SHP77 treated with DMSO at 0.1 percent for 48 hours (cell line): ENCODE measurements around the gene NUMA1.

Experiments
- DNase-seq: peaks from one replicate; lab custom pipeline; 2025; lab: John Stamatoyannopoulos, UW

NUMA1 gene

GRCh38 chr11:72102946-72103753 lies 22.8 kb upstream of the NUMA1 start, which contains the start of gene LAMTOR1:
TSS of gene LAMTOR1 (minus strand) at chr11:72103297. CDS start at chr11:72103224, 73 bp downstream.
- DNase-seq: peak; percentile 99

- no peak for DNase-seq
These were observed 22.2 kb upstream of the NUMA1 start for GRCh38 chr11:72102631-72102945.

GRCh38 chr11:72102162-72102561 lies 21.8 kb upstream of the NUMA1 start:
- DNase-seq: no peak

DNA sequence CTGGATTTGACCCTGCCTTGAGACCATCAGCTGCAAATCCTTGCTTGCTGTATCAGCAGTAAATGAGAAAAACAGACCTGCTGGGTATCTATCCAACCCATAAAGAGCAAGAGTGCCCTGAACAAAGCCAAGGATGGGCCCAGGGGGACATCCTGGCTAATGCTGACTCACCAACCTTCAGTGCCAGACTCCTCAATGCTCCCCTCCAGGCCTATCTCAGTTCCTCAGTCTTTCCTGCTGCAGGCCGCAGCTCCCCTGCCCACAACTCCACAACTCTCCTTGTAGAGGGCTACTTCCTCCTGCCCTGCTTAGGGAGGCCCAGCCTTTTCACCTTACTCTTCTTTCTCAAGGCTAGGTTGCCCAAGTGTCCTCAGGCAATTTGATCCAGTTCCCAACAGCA lies 20.1 kb upstream of the NUMA1 start:
- no peak for DNase-seq

DNA sequence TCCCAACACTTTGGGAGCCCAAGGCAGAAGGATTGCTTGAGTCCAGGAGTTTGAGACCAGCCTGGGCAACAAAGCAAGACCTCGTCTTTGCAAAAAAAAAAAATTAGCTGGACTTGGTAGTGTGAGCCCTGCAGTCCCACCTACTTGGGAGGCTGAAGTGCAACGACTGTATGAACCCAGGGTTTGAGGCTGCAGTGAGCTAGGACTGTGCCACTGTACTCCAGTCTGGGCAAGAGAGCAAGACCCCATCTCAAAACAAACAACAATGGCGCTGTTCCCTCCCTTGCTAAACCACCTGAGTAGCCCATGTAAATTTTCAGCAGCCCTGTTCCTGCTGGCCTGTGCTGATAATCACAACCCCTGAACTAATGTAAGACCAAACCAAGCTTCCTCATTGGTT lies 19.7 kb upstream of the NUMA1 start:
- no peak for DNase-seq

GRCh38 chr11:72098741-72099140 lies 18.4 kb upstream of the NUMA1 start:
- no peak for DNase-seq

- no peak for DNase-seq
These were observed 10.9 kb upstream of the NUMA1 start for GRCh38 chr11:72091292-72091691.

DNA sequence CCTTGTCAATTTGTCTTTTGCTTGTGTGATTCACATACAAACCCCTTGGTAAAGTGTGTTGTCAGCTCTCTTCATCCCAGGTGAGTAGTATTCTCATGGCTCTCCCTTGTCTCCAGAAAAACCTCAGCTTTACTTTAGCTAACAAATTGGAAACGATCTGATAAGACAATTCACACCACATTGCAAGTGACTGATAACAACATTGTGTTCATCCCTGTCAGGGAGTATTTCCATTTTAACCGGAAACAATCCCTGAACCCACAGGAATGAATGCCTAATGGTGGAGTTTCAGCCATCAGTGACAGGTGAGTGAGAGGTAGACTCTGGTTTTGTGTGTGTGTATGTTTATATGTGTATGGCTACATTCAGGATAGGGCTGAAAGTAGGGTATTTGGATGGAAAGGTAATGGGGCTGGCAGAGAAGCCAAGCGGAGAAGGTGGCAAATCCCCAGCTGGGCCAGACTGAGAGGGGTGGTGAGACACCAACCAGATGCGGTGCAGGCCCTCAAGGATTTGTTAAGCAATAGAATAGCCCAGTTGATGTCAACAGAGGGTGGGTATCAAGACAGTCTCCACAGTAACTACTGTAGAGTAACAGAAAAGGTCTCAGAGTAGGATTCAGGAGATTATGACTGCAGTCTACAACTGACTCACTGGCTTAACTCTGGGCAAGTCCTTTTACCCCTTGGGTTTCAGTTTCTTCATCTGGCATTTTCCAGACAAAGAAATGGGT lies 7.9 kb upstream of the NUMA1 start:
- DNase-seq: no peak

GRCh38 chr11:72085621-72086351 lies 5.4 kb upstream of the NUMA1 start:
- no peak for DNase-seq

DNA sequence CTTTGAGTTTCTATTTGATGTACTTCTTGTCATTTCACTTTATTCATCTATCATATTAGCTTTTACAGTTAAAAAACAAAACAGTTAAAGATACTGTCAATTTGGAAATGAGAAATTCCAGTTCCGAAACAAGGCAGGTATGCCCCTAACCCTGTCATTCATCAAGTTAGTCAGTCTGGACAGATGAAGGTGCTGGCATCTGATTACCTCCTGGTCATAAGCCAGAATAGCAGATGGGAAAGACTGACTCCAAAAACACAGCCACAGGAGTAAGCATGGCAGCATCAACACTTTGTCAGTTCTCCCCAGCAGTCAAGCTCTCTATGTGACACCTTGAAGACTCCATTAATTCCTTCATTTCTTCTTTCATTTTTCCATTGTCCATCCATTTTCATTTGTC lies 4.6 kb upstream of the NUMA1 start:
- DNase-seq: no peak

GRCh38 chr11:72084076-72084475 lies 3.7 kb upstream of the NUMA1 start:
- DNase-seq: no peak

GRCh38 chr11:72083414-72083813 lies 3.1 kb upstream of the NUMA1 start:
- no peak for DNase-seq

DNA sequence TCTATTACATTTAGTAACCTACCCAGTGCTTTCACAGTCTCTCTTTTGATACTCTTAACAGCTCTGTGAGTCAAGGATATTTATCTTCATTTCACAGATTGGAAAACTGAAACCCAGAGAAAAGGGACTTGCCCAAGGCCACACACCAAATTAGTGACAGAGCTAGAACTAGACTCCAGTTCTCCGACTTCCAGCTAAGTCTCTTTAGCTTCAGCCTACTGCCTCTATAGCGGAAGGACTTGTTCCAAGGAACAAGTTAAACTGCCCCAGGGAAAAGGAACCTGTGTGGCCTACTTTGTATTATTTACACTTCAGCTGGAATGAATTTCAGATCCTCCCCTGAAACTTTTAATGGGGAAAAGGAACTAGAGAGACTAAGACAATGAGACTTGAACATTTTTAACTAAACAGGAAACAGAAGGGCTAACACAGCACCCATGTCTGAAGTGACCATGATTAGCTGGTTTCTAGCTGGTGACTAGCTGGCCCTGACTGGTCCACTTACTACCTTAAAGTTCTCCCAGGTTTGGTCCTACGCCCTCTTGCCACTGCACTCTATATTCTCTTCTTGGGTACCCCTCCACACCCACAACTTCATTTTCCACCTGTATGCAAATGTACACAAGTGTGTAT lies 1.6 kb upstream of the NUMA1 start:
- no peak for DNase-seq

- no peak for DNase-seq
These were observed 872 bp upstream of the NUMA1 start for GRCh38 chr11:72081184-72081644.

- DNase-seq: no peak
These were observed 470 bp downstream of the NUMA1 start for GRCh38 chr11:72079819-72080325.

DNA sequence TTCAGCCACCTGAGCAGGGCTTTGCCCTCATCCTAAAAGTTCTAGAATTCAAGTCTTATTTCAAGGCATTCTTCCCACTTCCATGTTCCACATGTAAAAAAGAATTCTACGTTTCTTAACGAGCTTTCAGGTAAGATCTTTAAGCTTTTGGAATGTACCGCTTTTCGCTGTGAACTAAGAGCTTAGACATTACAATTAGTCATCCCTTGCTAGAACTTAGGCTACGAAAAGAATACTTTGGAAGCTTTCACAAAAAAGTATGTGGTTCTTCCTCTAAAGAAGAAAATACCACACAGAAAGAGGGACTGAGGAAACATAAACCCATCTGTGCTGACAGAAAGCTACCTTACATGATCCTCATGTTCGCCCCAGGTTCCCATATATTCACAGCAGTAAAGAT lies 1.9 kb downstream of the NUMA1 start:
- no peak for DNase-seq

DNA sequence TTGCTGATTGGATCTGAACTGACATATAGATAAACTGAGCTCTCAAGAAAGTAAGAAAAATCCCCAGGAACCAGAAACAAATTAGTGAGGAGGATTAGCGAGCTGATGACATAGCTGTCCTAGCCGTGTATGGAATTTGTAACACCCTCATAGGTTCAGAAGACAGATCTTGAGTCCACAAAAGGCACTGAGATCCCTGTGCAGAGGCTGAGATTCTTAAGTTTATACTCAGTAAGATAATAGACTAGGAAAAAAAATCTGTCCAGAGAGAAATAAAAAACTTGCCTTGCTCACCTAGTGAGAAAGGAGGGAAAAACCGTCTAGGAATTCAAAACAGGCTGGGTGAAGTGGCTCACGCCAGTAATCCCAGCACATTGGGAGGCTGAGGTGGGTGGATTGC lies 4.6 kb downstream of the NUMA1 start:
- DNase-seq: no peak

GRCh38 chr11:72075109-72075508 lies 5.2 kb downstream of the NUMA1 start:
- DNase-seq: no peak

- DNase-seq: no peak
These were observed 8.0 kb downstream of the NUMA1 start for GRCh38 chr11:72072348-72072747.

GRCh38 chr11:72070491-72070890 lies 9.9 kb downstream of the NUMA1 start:
- DNase-seq: no peak

DNA sequence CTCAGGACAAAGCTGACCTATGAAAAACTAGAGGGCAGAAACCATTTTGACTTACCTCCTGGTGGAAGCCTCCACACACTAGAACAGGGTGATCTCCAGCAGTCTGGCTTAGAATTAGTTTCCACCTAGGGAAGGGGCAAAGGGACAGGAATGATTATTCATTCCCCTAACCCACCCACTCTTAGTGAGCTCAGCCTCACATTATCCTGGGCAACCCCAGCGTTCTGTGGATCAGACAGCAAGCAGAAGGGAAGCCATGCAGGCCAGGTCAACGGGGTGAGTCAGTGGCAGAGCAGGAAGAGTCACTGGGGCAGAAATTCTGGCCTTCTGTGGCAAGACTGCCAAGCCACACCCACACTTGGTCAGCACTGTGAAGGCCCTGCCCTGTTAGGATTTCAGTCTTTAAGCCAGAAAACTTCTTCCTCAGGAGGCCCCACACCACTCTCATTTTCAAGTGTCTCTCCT lies 10.5 kb downstream of the NUMA1 start:
- DNase-seq: no peak

DNA sequence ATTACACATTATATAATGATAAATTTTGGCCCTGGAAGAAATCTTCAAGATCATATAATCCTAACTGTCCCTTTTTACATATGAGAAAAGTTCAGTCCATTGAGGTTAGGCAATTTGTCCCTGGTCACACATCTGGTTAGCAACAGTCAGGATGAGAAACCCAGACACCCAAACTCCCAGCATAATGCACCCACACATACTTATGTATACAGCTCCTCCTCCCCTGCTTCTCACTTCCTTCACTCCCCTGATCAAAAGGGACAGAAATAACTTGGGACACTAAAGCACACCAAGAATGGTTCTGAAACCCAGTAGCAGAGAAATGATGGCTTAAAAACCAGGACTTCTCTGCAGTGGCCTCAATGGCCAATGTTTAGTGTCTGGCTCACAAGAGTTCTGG lies 11.1 kb downstream of the NUMA1 start:
- DNase-seq: no peak
